GM12872 (cell line): ENCODE results near the gene CDHR4.

Source experiments
- TF ChIP-seq, protein P1 (sequence below): IDR thresholded peaks from 3 replicates; pipeline ENCODE4 v1.5.1; 2011; ENCODE audit warnings: low read depth, mild to moderate bottlenecking, low read length, moderate library complexity; ENCODE audit not compliant: insufficient read depth

Gene CDHR4

DNA sequence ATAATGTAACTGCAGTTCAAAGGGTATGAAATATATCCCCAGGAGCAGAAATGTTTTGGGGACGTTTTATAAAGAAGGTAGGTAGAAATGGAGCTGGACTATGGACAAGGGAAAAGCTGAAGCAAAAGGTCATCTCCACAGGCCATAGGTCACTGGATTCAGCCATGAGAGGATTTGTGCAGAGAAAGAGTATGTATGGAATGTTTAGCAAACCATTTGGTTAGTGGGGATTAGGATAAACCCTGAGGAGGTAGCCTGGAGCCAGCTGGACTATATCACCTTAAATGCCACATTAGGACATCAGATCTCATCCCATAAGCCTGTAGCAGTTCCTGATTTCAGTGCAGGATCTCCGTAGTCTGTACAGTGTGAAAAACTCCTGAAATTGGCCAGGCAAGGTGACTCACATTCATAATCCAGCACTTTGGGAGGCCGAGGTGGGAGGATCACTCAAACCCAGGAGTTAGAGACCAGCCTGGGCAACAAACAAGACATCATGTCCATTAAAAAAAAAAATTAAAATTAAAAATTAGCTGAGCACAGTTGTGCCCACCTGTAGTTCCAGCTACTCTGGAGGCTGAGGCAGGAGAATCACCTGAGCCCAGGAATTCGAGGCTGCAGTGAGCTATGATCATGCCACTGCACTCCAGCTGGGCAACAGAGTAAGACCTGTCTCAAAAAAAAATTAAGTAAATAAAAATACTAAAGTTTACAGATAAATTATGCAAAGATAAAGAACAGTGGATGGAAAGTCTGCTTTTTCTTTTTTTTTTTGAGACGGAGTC, 18.1 kb downstream of the CDHR4 start:
- TF ChIP-seq, protein P1, sequence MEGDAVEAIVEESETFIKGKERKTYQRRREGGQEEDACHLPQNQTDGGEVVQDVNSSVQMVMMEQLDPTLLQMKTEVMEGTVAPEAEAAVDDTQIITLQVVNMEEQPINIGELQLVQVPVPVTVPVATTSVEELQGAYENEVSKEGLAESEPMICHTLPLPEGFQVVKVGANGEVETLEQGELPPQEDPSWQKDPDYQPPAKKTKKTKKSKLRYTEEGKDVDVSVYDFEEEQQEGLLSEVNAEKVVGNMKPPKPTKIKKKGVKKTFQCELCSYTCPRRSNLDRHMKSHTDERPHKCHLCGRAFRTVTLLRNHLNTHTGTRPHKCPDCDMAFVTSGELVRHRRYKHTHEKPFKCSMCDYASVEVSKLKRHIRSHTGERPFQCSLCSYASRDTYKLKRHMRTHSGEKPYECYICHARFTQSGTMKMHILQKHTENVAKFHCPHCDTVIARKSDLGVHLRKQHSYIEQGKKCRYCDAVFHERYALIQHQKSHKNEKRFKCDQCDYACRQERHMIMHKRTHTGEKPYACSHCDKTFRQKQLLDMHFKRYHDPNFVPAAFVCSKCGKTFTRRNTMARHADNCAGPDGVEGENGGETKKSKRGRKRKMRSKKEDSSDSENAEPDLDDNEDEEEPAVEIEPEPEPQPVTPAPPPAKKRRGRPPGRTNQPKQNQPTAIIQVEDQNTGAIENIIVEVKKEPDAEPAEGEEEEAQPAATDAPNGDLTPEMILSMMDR: no peak

DNA sequence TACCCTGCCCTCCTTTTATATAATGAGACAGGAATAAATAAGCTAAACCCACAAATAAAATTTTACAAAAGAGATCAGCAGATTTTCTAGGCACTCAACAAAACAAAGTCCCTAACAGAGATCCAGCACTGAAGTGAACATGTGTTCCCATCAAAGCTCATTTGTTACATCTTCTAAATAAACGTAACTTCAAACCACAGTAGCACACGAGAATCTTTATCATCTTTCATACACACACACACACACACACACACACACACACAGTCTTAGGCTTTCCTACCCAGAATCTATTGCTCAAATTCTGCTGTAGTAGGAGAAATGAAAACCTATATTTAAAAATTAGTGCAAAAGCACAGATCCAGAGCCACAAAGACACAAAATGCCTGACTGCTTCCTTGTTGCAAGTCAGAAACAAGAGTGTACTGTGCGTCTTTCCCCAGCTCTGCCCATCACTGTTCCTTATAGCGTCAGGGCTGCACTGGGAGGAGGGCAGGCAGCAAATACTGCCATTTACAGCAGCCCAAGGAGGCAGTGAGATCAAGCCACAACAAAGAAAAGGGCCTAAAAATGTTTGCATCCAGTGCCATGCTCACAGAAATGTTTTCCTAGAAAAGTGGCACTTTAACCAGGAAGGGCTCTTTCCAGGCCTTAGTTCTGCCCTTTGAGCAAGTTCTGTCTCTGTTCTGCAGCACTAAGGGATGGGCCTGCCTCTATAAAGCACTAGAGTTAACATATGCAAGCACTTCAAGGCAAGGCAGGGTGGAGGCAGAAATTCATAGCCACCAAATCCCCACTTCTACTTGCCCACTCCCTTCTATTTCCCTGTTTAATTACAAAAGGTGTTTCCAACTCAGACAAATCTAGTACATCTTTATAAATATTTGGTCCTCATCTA, 19.3 kb downstream of the CDHR4 start:
- TF ChIP-seq, protein P1: no peak

DNA sequence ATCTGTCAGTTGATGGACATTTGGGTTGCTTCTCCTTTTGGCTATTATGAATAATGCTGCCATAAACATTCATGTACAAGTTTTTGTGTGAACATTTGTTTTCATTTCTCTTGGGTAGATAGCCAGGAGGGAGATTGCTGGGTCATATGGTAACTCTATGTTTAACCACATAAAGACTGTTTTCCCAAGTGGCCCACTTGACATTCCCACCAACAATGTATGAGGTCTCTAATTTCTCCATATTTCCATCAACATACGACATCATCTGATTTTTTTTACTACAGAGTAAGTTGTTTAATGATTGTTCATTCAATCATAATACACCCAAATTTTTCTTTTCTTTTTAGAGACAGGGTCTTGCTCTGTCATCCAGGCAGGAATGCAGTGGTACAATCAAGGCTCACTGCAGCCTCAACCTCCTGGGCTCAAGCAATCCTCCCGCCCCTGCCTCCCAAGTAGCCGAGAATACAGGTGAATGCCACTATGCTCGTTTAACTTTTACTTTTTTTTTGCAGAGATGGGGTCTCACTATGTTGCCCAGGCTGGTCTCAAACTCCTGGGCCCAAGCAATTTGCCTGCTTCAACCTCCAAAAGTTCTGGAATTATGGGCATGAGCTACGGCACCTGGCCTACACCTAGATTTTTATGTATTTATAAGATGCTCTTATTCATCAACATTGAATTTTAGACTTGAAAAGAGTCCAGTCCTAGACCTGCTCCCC, 20.2 kb downstream of the CDHR4 start:
- TF ChIP-seq, protein P1: no peak

DNA sequence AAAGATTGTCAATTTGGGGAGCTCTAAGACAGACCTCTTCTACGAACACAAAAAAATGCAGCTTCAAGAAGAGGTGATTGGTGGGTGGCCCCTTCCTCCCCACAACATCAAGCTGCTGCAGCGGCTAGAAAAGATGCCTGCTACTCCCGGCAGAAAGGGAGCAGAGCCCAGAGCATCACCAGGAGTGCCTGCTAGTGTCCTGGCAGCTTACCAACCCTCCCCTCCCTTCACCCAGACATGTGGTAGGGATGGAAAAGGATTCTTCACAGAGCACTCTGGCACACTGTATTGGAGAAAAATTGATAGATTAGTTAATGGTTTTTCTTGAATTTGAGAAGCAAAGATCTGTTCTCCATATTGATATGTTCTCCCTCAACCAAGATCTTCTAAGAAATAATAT, 24.1 kb downstream of the CDHR4 start:
- TF ChIP-seq, protein P1: no peak

DNA sequence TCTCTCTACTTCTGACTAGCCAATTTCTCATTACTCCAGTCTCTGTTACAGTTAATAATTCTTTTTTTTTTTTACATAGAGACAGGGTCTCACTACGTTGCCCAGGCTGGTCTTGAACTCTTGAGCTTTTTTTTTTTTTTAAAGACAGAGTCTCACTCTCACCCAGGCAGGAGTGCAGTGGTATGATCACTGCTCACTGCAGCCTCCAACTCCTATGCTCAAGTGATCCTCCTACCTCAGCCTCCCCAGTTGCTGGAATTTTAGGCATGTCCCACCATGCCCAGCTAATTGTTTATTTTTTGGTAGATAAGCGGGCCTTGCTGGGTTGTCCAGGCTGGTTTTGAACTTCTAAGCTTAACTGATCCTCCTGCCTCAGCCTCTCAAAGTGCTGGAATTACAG, 27.0 kb downstream of the CDHR4 start:
- TF ChIP-seq, protein P1: no peak

DNA sequence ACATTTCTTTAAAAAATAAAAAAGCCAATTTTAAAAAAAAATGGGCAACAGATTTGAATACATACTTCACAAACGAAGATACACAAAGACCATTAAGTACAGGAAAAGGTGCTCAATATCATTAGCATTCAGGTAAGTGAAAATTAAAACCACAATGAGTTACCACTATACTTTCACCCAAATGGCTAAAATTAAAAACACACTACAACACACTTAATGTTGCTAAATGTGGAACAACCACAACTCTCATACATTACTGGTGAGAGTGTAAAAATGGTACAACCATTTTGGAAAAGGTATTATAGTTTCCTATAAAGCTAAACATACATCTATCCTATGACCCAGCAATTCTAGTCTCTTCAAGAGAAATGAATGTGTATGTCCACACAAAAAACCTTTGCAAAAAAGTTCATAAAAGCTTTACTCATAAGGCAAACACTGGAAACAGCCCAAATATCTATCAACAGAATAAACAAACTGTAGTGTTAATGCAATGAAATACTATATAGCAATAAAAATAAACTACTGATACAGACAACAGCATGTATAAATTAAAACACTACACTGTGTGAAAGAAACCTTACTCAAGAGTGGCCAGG, 28.2 kb downstream of the CDHR4 start:
- TF ChIP-seq, protein P1: no peak

DNA sequence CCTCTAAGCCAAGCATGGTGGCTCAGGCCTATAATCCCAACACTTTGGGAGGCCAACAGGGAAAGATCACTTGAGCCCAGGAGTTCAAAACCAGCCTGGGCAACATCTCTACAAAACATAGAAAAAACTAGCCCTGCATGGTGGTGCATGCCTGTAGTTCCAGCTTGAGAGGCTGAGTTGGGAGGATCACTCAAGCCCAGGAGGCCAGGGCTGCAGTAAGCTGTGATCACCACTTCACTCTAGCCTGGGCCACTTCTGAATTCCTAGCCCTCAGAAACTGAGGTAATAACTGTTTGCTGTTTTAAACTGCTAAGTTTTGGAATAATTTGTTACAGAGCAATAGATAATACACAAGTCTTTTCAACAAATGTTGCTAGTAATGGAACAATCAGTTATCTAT, 29.7 kb downstream of the CDHR4 start:
- TF ChIP-seq, protein P1: no peak
